ENCODE results near the gene FOXC1.

Gene FOXC1

GRCh38 chr6:1587977-1588376, 21.7 kb upstream of the FOXC1 start:
- Histone ChIP-seq H4K20me1 (ENCODE audit: insufficient read depth) (no peaks in the 10 kb centered on the region), H3K4me3 (IDR thresholded peaks at IDR 0.05; ENCODE audit: insufficient read depth, low read depth, low read length) (no peak overlapping the region), H3K4me1 (ENCODE audit: low read depth, poor library complexity, severe bottlenecking) (no peaks in the 10 kb centered on the region), H3K27me3 (ENCODE audit: insufficient read depth, low read depth) (no peaks in the 10 kb centered on the region), H3K36me3 (ENCODE audit: insufficient read depth) (no peaks in the 10 kb centered on the region), H3K79me2 (ENCODE audit: insufficient read depth, low read depth) (no peaks in the 10 kb centered on the region), H3K4me2 (no peak overlapping the region), H3K9ac (no peak overlapping the region), H2AFZ (ENCODE audit: low read depth) (no peak overlapping the region), H3K27ac (no peak overlapping the region)
- TF ChIP-seq CTCF (conservative IDR thresholded peaks at IDR 0.05; ENCODE audit: low read depth, low read length) = no peak

- H3K9ac ChIP-seq = no peak overlapping the region
- H3K27me3 ChIP-seq (ENCODE audit: insufficient read depth, low read depth) = no peaks in the 10 kb centered on the region
- H3K4me3 ChIP-seq (IDR thresholded peaks at IDR 0.05; ENCODE audit: insufficient read depth, low read depth, low read length) = no peak overlapping the region
- H2AFZ ChIP-seq (ENCODE audit: low read depth) = no peak overlapping the region
- H3K36me3 ChIP-seq (ENCODE audit: insufficient read depth) = no peaks in the 10 kb centered on the region
- no peak overlapping the region for H3K27ac ChIP-seq
- no peak overlapping the region for H3K4me2 ChIP-seq
- H3K4me1 ChIP-seq (ENCODE audit: low read depth, poor library complexity, severe bottlenecking) = no peaks in the 10 kb centered on the region
- H4K20me1 ChIP-seq (ENCODE audit: insufficient read depth) = no peaks in the 10 kb centered on the region
- TF ChIP-seq CTCF (conservative IDR thresholded peaks at IDR 0.05; ENCODE audit: low read depth, low read length) = no peak
- no peaks in the 10 kb centered on the region for H3K79me2 ChIP-seq (ENCODE audit: insufficient read depth, low read depth)
Observed at GRCh38 chr6:1589208-1589607, 20.5 kb upstream of the FOXC1 start.

- Histone ChIP-seq H3K36me3 (ENCODE audit: insufficient read depth) (no peaks in the 10 kb centered on the region), H2AFZ (ENCODE audit: low read depth) (no peak overlapping the region), H4K20me1 (ENCODE audit: insufficient read depth) (no peaks in the 10 kb centered on the region)
Observed at GRCh38 chr6:1590580-1590979, 19.1 kb upstream of the FOXC1 start.

GRCh38 chr6:1591243-1591642, 18.5 kb upstream of the FOXC1 start:
- no peak for TF ChIP-seq CTCF (conservative IDR thresholded peaks at IDR 0.05; ENCODE audit: low read depth, low read length)

More at GRCh38 chr6:1590580-1590979, 19.1 kb upstream of the FOXC1 start:
- H3K9ac ChIP-seq = no peak overlapping the region
- no peak overlapping the region for H3K27ac ChIP-seq
- no peak overlapping the region for H3K4me2 ChIP-seq
- no peak for TF ChIP-seq CTCF (conservative IDR thresholded peaks at IDR 0.05; ENCODE audit: low read depth, low read length)
- H3K4me3 ChIP-seq (IDR thresholded peaks at IDR 0.05; ENCODE audit: insufficient read depth, low read depth, low read length) = no peak overlapping the region
- H3K27me3 ChIP-seq (ENCODE audit: insufficient read depth, low read depth) = no peaks in the 10 kb centered on the region
- no peaks in the 10 kb centered on the region for H3K79me2 ChIP-seq (ENCODE audit: insufficient read depth, low read depth)
- H3K4me1 ChIP-seq (ENCODE audit: low read depth, poor library complexity, severe bottlenecking) = no peaks in the 10 kb centered on the region

More at GRCh38 chr6:1591243-1591642, 18.5 kb upstream of the FOXC1 start:
- Histone ChIP-seq H4K20me1 (ENCODE audit: insufficient read depth) (no peaks in the 10 kb centered on the region), H3K4me3 (IDR thresholded peaks at IDR 0.05; ENCODE audit: insufficient read depth, low read depth, low read length) (no peak overlapping the region), H2AFZ (ENCODE audit: low read depth) (no peak overlapping the region), H3K79me2 (ENCODE audit: insufficient read depth, low read depth) (no peaks in the 10 kb centered on the region), H3K27me3 (ENCODE audit: insufficient read depth, low read depth) (no peaks in the 10 kb centered on the region), H3K4me1 (ENCODE audit: low read depth, poor library complexity, severe bottlenecking) (no peaks in the 10 kb centered on the region), H3K36me3 (ENCODE audit: insufficient read depth) (no peaks in the 10 kb centered on the region), H3K9ac (no peak overlapping the region), H3K4me2 (no peak overlapping the region), H3K27ac (no peak overlapping the region)

All from KMS-11 (cell line).